K562 (cell line): ENCODE results near the gene SEPTIN14. TPM values are rescaled to one million over a fixed set of nuclear protein-coding genes. Genes with fewer than 3 reads are reported as not detected.

Experiments used
- ATAC-seq: fragments of 200-7000 bp; cut with Tn5 transposase; 3 replicates; pipeline ENCODE4 v1.9.1; 2020; ENCODE audit warnings: moderate library complexity
- BruUV-seq: library from RNA; stranded (reverse); fragments of 400-500 nt; replicated peaks from 2 replicates; lab custom pipeline; 2021; lab: Mats Ljungman, UMichigan
- CTCF ChIA-PET: fragments of 300-600 bp; formaldehyde crosslinking; extraction: SDS; loops from one replicate; lab custom pipeline; 2021; ENCODE audit warnings: low intra/inter-chr PET ratio; lab: Yijun Ruan, JAX
- POLR2A ChIA-PET: fragments of 300-600, 350-650 bp; sonication (Branson Sonifier 250); formaldehyde crosslinking; extraction: SDS; loops from one replicate; lab custom pipeline; 2021; ENCODE audit warnings: antibody characterized with exemption, inconsistent platforms; lab: Yijun Ruan, JAX
- DNase-seq, 4 experiments: peaks; one replicate each; pipeline versions ENCODE4 v3.0.0 to v3.0.0-alpha.2; 2011 to 2018; ENCODE audit warnings: low spot score in 3 of 4, mixed read lengths in 3 of 4; ENCODE audit errors: extremely low read depth in 1 of 4
- FAIRE-seq: peaks from 2 replicates; lab custom pipeline; 2011; peaks lifted over from hg19 to GRCh38; lab: Jason Lieb, UNC
- H2AFZ ChIP-seq: 2 replicates; pipeline ENCODE4 v1.6.0; 2011; ENCODE audit warnings: low read depth, low read length, control low read depth, inconsistent platforms
- H3K27ac ChIP-seq: fragments of 200-600 bp; 3 replicates; pipeline ENCODE4 v1.8.0; 2011; ENCODE audit warnings: low read depth, mild to moderate bottlenecking, control low read depth, inconsistent platforms, low read length, moderate library complexity, mixed read lengths; ENCODE audit errors: extremely low read depth
- H3K27me3 ChIP-seq, 2 experiments: fragments of 300-600 bp in 1 of 2; 2 replicates in 1 of 2; 3 replicates in 1 of 2; pipeline versions ENCODE4 v1.6.0 to v1.8.0; 2011; ENCODE audit warnings: inconsistent platforms in 2 of 2, low read length in 2 of 2, mild to moderate bottlenecking in 1 of 2, mixed read lengths in 1 of 2, moderate library complexity in 1 of 2; ENCODE audit not compliant: control insufficient read depth in 2 of 2, insufficient read depth in 2 of 2
- H3K36me3 ChIP-seq: fragments of 300-600 bp; 3 replicates; pipeline ENCODE4 v1.8.0; 2011; ENCODE audit warnings: mild to moderate bottlenecking, low read length, inconsistent platforms; ENCODE audit not compliant: control insufficient read depth, insufficient read depth
- H3K4me1 ChIP-seq, 2 experiments: fragments of 200-600 bp in 1 of 2; replicated peaks in 1 of 2; 2 replicates in 1 of 2; 3 replicates in 1 of 2; pipeline versions ENCODE4 v1.5.1 to v1.8.0; 2011; ENCODE audit warnings: inconsistent platforms in 2 of 2, low read length in 2 of 2, mild to moderate bottlenecking in 1 of 2, mixed read lengths in 1 of 2, moderate library complexity in 1 of 2; ENCODE audit not compliant: control insufficient read depth in 2 of 2, insufficient read depth in 2 of 2
- H3K4me2 ChIP-seq: 2 replicates; pipeline ENCODE4 v1.6.1; 2011; ENCODE audit warnings: low read length, control low read depth, inconsistent platforms, mixed read lengths; ENCODE audit not compliant: insufficient read depth
- H3K4me3 ChIP-seq: fragments of 200-600 bp; sonication (generic), shearing (Covaris generic); 2 replicates; pipeline ENCODE4 v1.5.1; 2016; ENCODE audit warnings: control low read depth, inconsistent platforms
- H3K79me2 ChIP-seq: fragments of 200-600 bp; 3 replicates; pipeline ENCODE4 v1.8.0; 2011; ENCODE audit warnings: low read length, inconsistent platforms; ENCODE audit not compliant: control insufficient read depth, insufficient read depth
- H3K9ac ChIP-seq, 2 experiments: 2 replicates each; pipeline versions ENCODE4 v1.6.0 to v1.6.1; 2011; ENCODE audit warnings: low read depth in 2 of 2, low read length in 2 of 2, control low read depth in 1 of 2, inconsistent platforms in 1 of 2, mild to moderate bottlenecking in 1 of 2, mixed read lengths in 1 of 2; ENCODE audit not compliant: insufficient read depth in 1 of 2
- H3K9me1 ChIP-seq: one replicate; pipeline ENCODE4 v1.6.0; 2011; ENCODE audit warnings: inconsistent platforms, mild to moderate bottlenecking, low read length, moderate library complexity; ENCODE audit not compliant: control insufficient read depth, insufficient read depth
- H3K9me3 ChIP-seq: replicated peaks from 2 replicates; pipeline ENCODE4 v1.5.1; 2011; ENCODE audit warnings: low read depth, low read length, inconsistent platforms; ENCODE audit not compliant: control insufficient read depth, insufficient read depth
- H4K20me1 ChIP-seq: replicated peaks from 2 replicates; pipeline ENCODE4 v1.6.1; 2011; ENCODE audit warnings: low read length, inconsistent platforms, mixed read lengths; ENCODE audit not compliant: control insufficient read depth, insufficient read depth
- ARID1B ChIP-seq: fragments of 450-650 bp; IDR thresholded peaks from 2 replicates; pipeline ENCODE4 v1.6.1; 2016; ENCODE audit warnings: antibody characterized with exemption, mild to moderate bottlenecking, inconsistent platforms
- CEBPZ ChIP-seq: fragments of 150-350 bp; IDR thresholded peaks from 2 replicates; pipeline ENCODE4 v1.6.1; 2014; ENCODE audit warnings: low read depth, mild to moderate bottlenecking, low read length, borderline replicate concordance
- HDAC2 ChIP-seq: fragments of 450-650 bp; IDR thresholded peaks from 2 replicates; pipeline ENCODE4 v1.6.1; 2016; ENCODE audit warnings: mild to moderate bottlenecking
- HLTF ChIP-seq: fragments of 450-650 bp; IDR thresholded peaks from 2 replicates; pipeline ENCODE4 v1.6.1; 2016
- IRF9 ChIP-seq: fragments of 450-650 bp; IDR thresholded peaks from 2 replicates; pipeline ENCODE4 v1.6.1; 2016; ENCODE audit warnings: missing biosample characterization, missing genetic modification characterization
- MCM7 ChIP-seq, 2 experiments: fragments of 450-650 bp; IDR thresholded peaks; 2 replicates each; pipeline ENCODE4 v1.6.1; 2016 to 2018
- MYC ChIP-seq, 2 experiments: fragments of 250-450 bp in 1 of 2; sonication (Bioruptor Pico) in 1 of 2; IDR thresholded peaks; 2 replicates each; pipeline versions ENCODE4 v1.5.1 to v1.6.1; 2012 to 2021; ENCODE audit warnings: low read depth in 2 of 2, borderline replicate concordance in 1 of 2, improper control_type of control experiment in 1 of 2, low read length in 1 of 2, mild to moderate bottlenecking in 1 of 2, moderate library complexity in 1 of 2
- PTRF ChIP-seq: fragments of 450-650 bp; IDR thresholded peaks from 2 replicates; pipeline ENCODE4 v1.6.1; 2016; ENCODE audit warnings: mild to moderate bottlenecking, missing genetic modification characterization, missing compliant biosample characterization
- RAD51 ChIP-seq: fragments of 450-650 bp; IDR thresholded peaks from 2 replicates; pipeline ENCODE4 v1.7.1; 2016; ENCODE audit warnings: low read depth, mild to moderate bottlenecking, borderline replicate concordance
- TBP ChIP-seq: optimal IDR thresholded peaks from 2 replicates; pipeline ENCODE3; 2011; ENCODE audit warnings: low read depth, low read length, improper control_type of control experiment
- THAP7 ChIP-seq: fragments of 250-450 bp; sonication (Bioruptor Pico); IDR thresholded peaks from 2 replicates; pipeline ENCODE4 v1.5.0; 2021
- ZKSCAN3 ChIP-seq: fragments of 250-450 bp; sonication (Bioruptor Pico); IDR thresholded peaks from 2 replicates; pipeline ENCODE4 v1.4.0; 2020
- ZNF217 ChIP-seq: sonication (generic); formaldehyde crosslinking; IDR thresholded peaks from 2 replicates; pipeline ENCODE4 v1.8.0; 2022; ENCODE audit warnings: mild to moderate bottlenecking, missing genetic modification reagents
- WGBS: fragments of 100-300 bp; shearing (Covaris generic); methylation state at CpG from one replicate; pipeline ENCODE4 v1.1.6; 2016; ENCODE audit warnings: low coverage, mixed read lengths; ENCODE audit not compliant: insufficient coverage; ENCODE audit errors: missing lambda C conversion rate; 5-methylcytosine and 5-hydroxymethylcytosine counted together
- in situ Hi-C: fragments of 300-500 bp; cut with MboI; formaldehyde crosslinking; loops from 4 replicates; pipeline ENCODE4 v1.15.0; 2018; ENCODE audit warnings: inconsistent platforms, mixed read lengths
- intact Hi-C: fragments of 100-400 bp; cut with micrococcal nuclease; formaldehyde crosslinking; loops from 2 replicates; pipeline ENCODE4 v1.14.2; 2022
- polyA plus RNA-seq, 8 experiments: library from polyadenylated mRNA; depleted of rRNA in 4 of 8; stranded (reverse) in 5 of 8; unstranded in 3 of 8; fragments of >200 nt; fragmentation: Nextera tagmentation in 2 of 8; fragmentation: Illumina TruSeq in 1 of 8; extraction: Ambion mirVana in 2 of 8; extraction: Trizol in 1 of 8; gene quantifications; 2 replicates each; pipeline versions ENCODE4 v1.2.1 to v1.2.3, GENCODE V29; 2011 to 2014; ENCODE audit warnings: inconsistent platforms in 1 of 8, missing spikeins in 1 of 8
- total RNA-seq, 7 experiments: library from RNA; depleted of rRNA in 6 of 7; stranded (reverse); fragments of >200 nt in 6 of 7; fragmentation: Illumina TruSeq in 2 of 7; extraction: Trizol in 2 of 7; gene quantifications; 2 replicates each; pipeline versions ENCODE4 v1.2.1 to v1.2.3, GENCODE V29; 2011 to 2021; ENCODE audit warnings: low replicate concordance in 1 of 7

Gene SEPTIN14
- total and polyA plus RNA-seq, 9 of the 15 experiments (the other 6 are each of a cell fraction or from before 2014, with no cell fraction given), result 0.04 to 0.10 (median 0.04) TPM; not detected in 1

- FAIRE-seq (no peak), ATAC-seq (no peak), DNase-seq (no peak)
- TF ChIP-seq HDAC2 (no peak), IRF9 (tag) (no peak), HLTF (no peak), PTRF (tag) (no peak), RAD51 (no peak), TBP (no peak), MCM7 (IDR thresholded peaks at IDR 0.05) (no peak), MYC (IDR thresholded peaks at IDR 0.05; ENCODE audit: low read depth, low read length) (no peak), MYC (CRISPR knock-in tag; IDR thresholded peaks at IDR 0.05; ENCODE audit: borderline replicate concordance, low read depth) (no peak), ZNF217 (CRISPR knock-in tag) (no peak), THAP7 (CRISPR knock-in tag) (no peak), ARID1B (no peak), ZKSCAN3 (CRISPR knock-in tag) (no peak), CEBPZ (no peak)
- no peak overlapping the region for H2AFZ ChIP-seq
- ChIA-PET POLR2A (no interaction called here), CTCF (no interaction called here)
- BruUV-seq, result no TSS peak
- no peak overlapping the region for H3K9ac ChIP-seq
- no peaks in the 10 kb centered on the region for H3K9me3 ChIP-seq
- H3K4me2 ChIP-seq, result no peak overlapping the region
- no peaks in the 10 kb centered on the region for H3K27me3 ChIP-seq
- no peak overlapping the region for H3K4me3 ChIP-seq
- H3K36me3 ChIP-seq, result no peaks in the 10 kb centered on the region
- no peaks in the 10 kb centered on the region for H3K4me1 ChIP-seq
- H3K79me2 ChIP-seq, result no peaks in the 10 kb centered on the region
- 31% methylated on average over 8 of the region's 8 CpGs for WGBS
- no peaks in the 10 kb centered on the region for H3K9me1 ChIP-seq
- intact Hi-C loops (no loop called here), in situ Hi-C loops (no loop called here)
- no peak overlapping the region for H3K27ac ChIP-seq
- no peaks in the 10 kb centered on the region for H4K20me1 ChIP-seq
Measured at GRCh38 chr7:55903985-55904759, 41.6 kb upstream of the SEPTIN14 start.
